SK-N-SH (cell line): Measurements from ENCODE around the gene RBBP8NL. TPM values are rescaled to one million over a fixed set of nuclear protein-coding genes. Genes with fewer than 3 reads are reported as not detected.

Experiments
- CTCF ChIA-PET: fragments of 300-600, 350-600 bp; formaldehyde crosslinking; extraction: SDS; loops from one replicate; lab custom pipeline; 2021; lab: Yijun Ruan, JAX
- POLR2A ChIA-PET: fragments of 350-600 bp; sonication (Branson Sonifier 250); formaldehyde crosslinking; extraction: SDS; loops from one replicate; lab custom pipeline; 2020; ENCODE audit warnings: antibody characterized with exemption, inconsistent platforms; lab: Yijun Ruan, JAX
- DNase-seq: peaks from one replicate; pipeline ENCODE4 v3.0.0; 2012
- H2AFZ ChIP-seq: fragments of 200-600 bp; sonication (generic); 2 replicates; pipeline ENCODE4 v1.8.1; 2016; ENCODE audit warnings: antibody characterized with exemption, mild to moderate bottlenecking, low read depth
- H3F3A ChIP-seq: fragments of 200-600 bp; sonication (generic); replicated peaks from 2 replicates; pipeline ENCODE3; 2016; ENCODE audit warnings: antibody characterized with exemption, mild to moderate bottlenecking; ENCODE audit not compliant: insufficient read depth
- H3K27ac ChIP-seq, 2 experiments: fragments of 200-500 bp in 1 of 2; fragments of 200-600 bp in 1 of 2; sonication (Bioruptor generic) in 1 of 2; sonication (generic), shearing (Covaris generic) in 1 of 2; 2 replicates each; pipeline versions ENCODE4 v1.5.1 to v1.6.1; 2014 to 2016; ENCODE audit warnings: low read depth in 2 of 2, inconsistent platforms in 1 of 2, low read length in 1 of 2, mild to moderate bottlenecking in 1 of 2, mixed read lengths in 1 of 2
- H3K27me3 ChIP-seq: fragments of 200-600 bp; sonication (generic), shearing (Covaris generic); 2 replicates; pipeline ENCODE4 v1.6.1; 2016; ENCODE audit warnings: mixed run types; ENCODE audit not compliant: insufficient read depth
- H3K36me3 ChIP-seq, 2 experiments: fragments of 200-500 bp in 1 of 2; fragments of 200-600 bp in 1 of 2; sonication (Bioruptor generic) in 1 of 2; sonication (generic) in 1 of 2; replicated peaks in 1 of 2; 2 replicates each; pipeline versions ENCODE3 to v1.5.1; 2014 to 2016; ENCODE audit warnings: low read length in 1 of 2, mild to moderate bottlenecking in 1 of 2; ENCODE audit not compliant: insufficient read depth in 2 of 2, control insufficient read depth in 1 of 2
- H3K4me1 ChIP-seq, 2 experiments: fragments of 200-500 bp in 1 of 2; fragments of 200-600 bp in 1 of 2; sonication (Bioruptor generic) in 1 of 2; sonication (generic), shearing (Covaris generic) in 1 of 2; 2 replicates each; pipeline versions ENCODE4 v1.5.1 to v1.6.1; 2014 to 2016; ENCODE audit warnings: low read depth in 1 of 2, low read length in 1 of 2, mixed run types in 1 of 2; ENCODE audit not compliant: insufficient read depth in 2 of 2, control insufficient read depth in 1 of 2
- H3K4me2 ChIP-seq: fragments of 200-600 bp; sonication (generic), shearing (Covaris generic); 2 replicates; pipeline ENCODE4 v1.6.1; 2017; ENCODE audit warnings: mixed run types
- H3K4me3 ChIP-seq, 2 experiments: fragments of 200-500 bp in 1 of 2; fragments of 200-600 bp in 1 of 2; sonication (Bioruptor generic) in 1 of 2; sonication (generic), shearing (Covaris generic) in 1 of 2; 2 replicates each; pipeline versions ENCODE4 v1.5.1 to v1.8.1; 2014 to 2016; ENCODE audit warnings: low read depth in 2 of 2, inconsistent platforms in 1 of 2, low read length in 1 of 2, mild to moderate bottlenecking in 1 of 2, mixed read lengths in 1 of 2, moderate library complexity in 1 of 2
- H3K79me2 ChIP-seq: fragments of 200-600 bp; sonication (generic); 2 replicates; pipeline ENCODE4 v1.8.1; 2017; ENCODE audit warnings: mild to moderate bottlenecking; ENCODE audit not compliant: insufficient read depth
- H3K9ac ChIP-seq: fragments of 200-600 bp; sonication (generic); 2 replicates; pipeline ENCODE4 v1.6.1; 2017; ENCODE audit warnings: mixed run types
- H3K9me2 ChIP-seq: fragments of 200-600 bp; sonication (generic); 2 replicates; pipeline ENCODE4 v1.6.1; 2017; ENCODE audit warnings: mixed run types
- H3K9me3 ChIP-seq: fragments of 200-600 bp; sonication (generic); 2 replicates; pipeline ENCODE4 v1.6.1; 2017; ENCODE audit warnings: mixed run types, mild to moderate bottlenecking, moderate library complexity
- H4K20me1 ChIP-seq: fragments of 200-600 bp; sonication (generic); 2 replicates; pipeline ENCODE4 v1.6.1; 2017; ENCODE audit warnings: mild to moderate bottlenecking, mixed run types; ENCODE audit not compliant: insufficient read depth
- CHD2 ChIP-seq: fragments of 150-350 bp; IDR thresholded peaks from 2 replicates; pipeline ENCODE4 v1.6.1; 2018; ENCODE audit warnings: low read length; ENCODE audit not compliant: partially characterized antibody
- GATA2 ChIP-seq: sonication (generic); formaldehyde crosslinking; IDR thresholded peaks from 2 replicates; pipeline ENCODE4 v1.5.0; 2020; ENCODE audit warnings: mild to moderate bottlenecking, missing genetic modification reagents
- MEF2A ChIP-seq: IDR thresholded peaks from 2 replicates; pipeline ENCODE4 v1.4.0; 2012; ENCODE audit warnings: low read depth, borderline replicate concordance
- NRF1 ChIP-seq: IDR thresholded peaks from 2 replicates; pipeline ENCODE4 v1.6.1; 2012; ENCODE audit warnings: low read depth, mild to moderate bottlenecking, low read length
- PBX3 ChIP-seq: IDR thresholded peaks from 2 replicates; pipeline ENCODE4; 2012
- POLR2AphosphoS5 ChIP-seq: IDR thresholded peaks from 2 replicates; pipeline ENCODE4 v1.6.1; 2012; ENCODE audit warnings: low read depth, low read length
- USF1 ChIP-seq: IDR thresholded peaks from 2 replicates; pipeline ENCODE4 v1.4.0; 2012; ENCODE audit warnings: low read depth, borderline replicate concordance
- WGBS: methylation state at CpG from one replicate; pipeline ENCODE4 v1.1.6; 2017; ENCODE audit warnings: low lambda C conversion rate; 5-methylcytosine and 5-hydroxymethylcytosine counted together
- polyA plus RNA-seq, 3 experiments: library from polyadenylated mRNA; depleted of rRNA; stranded (reverse); fragments of >200 nt; gene quantifications; 2 replicates each; pipeline ENCODE4 v1.2.3, GENCODE V29; 2012

Gene RBBP8NL
- polyA plus RNA-seq, 1 of the 3 experiments (the other 2 are of a cell fraction) = not detected

- no peak for TF ChIP-seq USF1
- TF ChIP-seq, all 33 proteins: peak for 0
These were observed 35.9 kb downstream of the RBBP8NL start (continued) for GRCh38 chr20:62391165-62392076.

GRCh38 chr20:62390317-62391164, 36.8 kb downstream of the RBBP8NL start:
- TF ChIP-seq USF1 (no peak), CHD2 (no peak), POLR2AphosphoS5 (no peak), GATA2 (CRISPR knock-in tag) (no peak), MEF2A (no peak), PBX3 (0 out of 2 replicates have a peak, but pooled peaks have one; percentile 1), NRF1 (no peak)
- 89% methylated on average over 27 of the region's 29 CpGs for WGBS
- POLR2A ChIA-PET = interaction anchor here (2.0 to 3.0 kb wide), 2 partner anchors 9 to 20 kb away, joined by 5 to 12 read pairs; no protein-coding TSS in a partner anchor

More at GRCh38 chr20:62390317-62391164, 36.8 kb downstream of the RBBP8NL start:
- H3K9me3 ChIP-seq = no peaks in the 10 kb centered on the region
- H3K27me3 ChIP-seq = no peaks in the 10 kb centered on the region
- H3F3A ChIP-seq = peaks cover 17% of the 10 kb centered on the region
- no peak overlapping the region for H2AFZ ChIP-seq
- peaks cover 40% of the 10 kb centered on the region for H3K79me2 ChIP-seq
- H3K4me1 ChIP-seq = peaks cover 0 to 19% of the 10 kb centered on the region in 2 experiments; a peak in 2 of 4 replicates
- peaks cover 22% of the 10 kb centered on the region for H4K20me1 ChIP-seq
- no peak overlapping the region; a peak in 1 of 4 replicates for H3K27ac ChIP-seq
- H3K4me2 ChIP-seq = no peak overlapping the region
- H3K9me2 ChIP-seq = no peaks in the 10 kb centered on the region
- no peak for DNase-seq
- H3K9ac ChIP-seq = no peak overlapping the region
- H3K4me3 ChIP-seq = no peak overlapping the region
- CTCF ChIA-PET = interaction anchor here (0.6 to 1.9 kb wide), 9 partner anchors 8 to 88 kb away, joined by 3 to 10 read pairs (median 4); partner anchors contain the start of gene ADRM1
- H3K36me3 ChIP-seq = peaks cover 15 to 38% of the 10 kb centered on the region in 2 experiments
